Neural progenitor cell (in vitro differentiated cells): Measurements from ENCODE around the gene AQP12B.

ENCODE experiments used
- EZH2 ChIP-seq: fragments of 200-600 bp; sonication (generic); IDR thresholded peaks from 2 replicates; pipeline ENCODE4 v1.6.1; 2017; ENCODE audit warnings: antibody characterized with exemption, mild to moderate bottlenecking, moderate library complexity
- EZH2phosphoT487 ChIP-seq: fragments of 200-600 bp; sonication (generic); IDR thresholded peaks from 2 replicates; pipeline ENCODE4 v1.6.1; 2017; ENCODE audit warnings: antibody characterized with exemption
- TF ChIP-seq, protein P1 (sequence below): fragments of 200-600 bp; sonication (generic); IDR thresholded peaks from 2 replicates; pipeline ENCODE4 v1.5.1; 2017; ENCODE audit warnings: antibody characterized with exemption, mild to moderate bottlenecking

DNA sequence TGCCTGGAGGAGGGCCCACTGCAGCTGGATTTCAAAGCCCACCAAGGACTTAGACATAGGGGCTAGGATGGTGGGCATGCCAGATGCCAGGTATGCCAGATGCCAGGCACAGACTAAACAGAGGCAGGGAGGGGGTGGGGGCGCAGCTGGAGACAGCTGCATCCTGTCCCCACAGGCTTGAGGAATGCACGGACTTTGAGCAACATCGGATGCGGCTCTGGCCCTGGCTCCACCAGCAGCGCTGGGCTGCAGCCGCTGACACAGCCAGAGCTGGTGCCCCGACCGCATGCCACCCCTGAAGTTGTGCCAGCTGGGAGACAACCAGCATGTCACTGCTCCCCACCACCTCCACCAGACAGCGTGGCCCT lies 48.5 kb upstream of the AQP12B start:
- TF ChIP-seq, protein P1, sequence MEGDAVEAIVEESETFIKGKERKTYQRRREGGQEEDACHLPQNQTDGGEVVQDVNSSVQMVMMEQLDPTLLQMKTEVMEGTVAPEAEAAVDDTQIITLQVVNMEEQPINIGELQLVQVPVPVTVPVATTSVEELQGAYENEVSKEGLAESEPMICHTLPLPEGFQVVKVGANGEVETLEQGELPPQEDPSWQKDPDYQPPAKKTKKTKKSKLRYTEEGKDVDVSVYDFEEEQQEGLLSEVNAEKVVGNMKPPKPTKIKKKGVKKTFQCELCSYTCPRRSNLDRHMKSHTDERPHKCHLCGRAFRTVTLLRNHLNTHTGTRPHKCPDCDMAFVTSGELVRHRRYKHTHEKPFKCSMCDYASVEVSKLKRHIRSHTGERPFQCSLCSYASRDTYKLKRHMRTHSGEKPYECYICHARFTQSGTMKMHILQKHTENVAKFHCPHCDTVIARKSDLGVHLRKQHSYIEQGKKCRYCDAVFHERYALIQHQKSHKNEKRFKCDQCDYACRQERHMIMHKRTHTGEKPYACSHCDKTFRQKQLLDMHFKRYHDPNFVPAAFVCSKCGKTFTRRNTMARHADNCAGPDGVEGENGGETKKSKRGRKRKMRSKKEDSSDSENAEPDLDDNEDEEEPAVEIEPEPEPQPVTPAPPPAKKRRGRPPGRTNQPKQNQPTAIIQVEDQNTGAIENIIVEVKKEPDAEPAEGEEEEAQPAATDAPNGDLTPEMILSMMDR, result no peak
- TF ChIP-seq EZH2 (no peak), EZH2phosphoT487 (no peak)
